HEK293 (cell line): ENCODE data around the gene MBD1.

Source experiments
- CTCF ChIA-PET: fragments of 350-600 bp; formaldehyde crosslinking; extraction: SDS; loops from one replicate; lab custom pipeline; 2021; ENCODE audit warnings: antibody characterized with exemption; lab: Yijun Ruan, JAX
- POLR2A ChIA-PET: fragments of 300-600 bp; formaldehyde crosslinking; extraction: SDS; loops from one replicate; lab custom pipeline; 2020; ENCODE audit warnings: antibody characterized with exemption, inconsistent platforms; lab: Yijun Ruan, JAX
- H3K27ac ChIP-seq: fragments of 200-500 bp; sonication (Bioruptor generic); 2 replicates; pipeline ENCODE4 v1.5.1; 2014; ENCODE audit warnings: low read depth, low read length, control low read depth, inconsistent platforms; ENCODE audit errors: extremely low read depth
- H3K36me3 ChIP-seq, 2 experiments: fragments of 200-500 bp in 1 of 2; sonication (Bioruptor generic) in 1 of 2; 1 replicate in 1 of 2; 2 replicates in 1 of 2; pipeline ENCODE4 v1.5.1; 2014 to 2017; ENCODE audit warnings: inconsistent platforms in 2 of 2, low read length in 2 of 2; ENCODE audit not compliant: control insufficient read depth in 2 of 2, insufficient read depth in 1 of 2
- H3K4me1 ChIP-seq: fragments of 200-500 bp; sonication (Bioruptor generic); 2 replicates; pipeline ENCODE4 v1.5.1; 2014; ENCODE audit warnings: mild to moderate bottlenecking, low read length, inconsistent platforms; ENCODE audit not compliant: control insufficient read depth, insufficient read depth
- H3K4me3 ChIP-seq: 2 replicates; pipeline ENCODE4 v1.5.1; 2011; ENCODE audit warnings: low read depth, mild to moderate bottlenecking, control low read depth, low read length, moderate library complexity
- H3K9me3 ChIP-seq: fragments of 200-500 bp; sonication (Bioruptor generic); 2 replicates; pipeline ENCODE4 v1.5.1; 2014; ENCODE audit warnings: low read depth, low read length, inconsistent platforms; ENCODE audit not compliant: control insufficient read depth, insufficient read depth
- BCL11A ChIP-seq: fragments of 450-650 bp; formaldehyde crosslinking; IDR thresholded peaks from 2 replicates; pipeline ENCODE4 v1.5.1; 2016; ENCODE audit warnings: low read depth, missing biosample characterization, missing genetic modification characterization
- BCL11B ChIP-seq: fragments of 450-650 bp; formaldehyde crosslinking; IDR thresholded peaks from 2 replicates; pipeline ENCODE4 v1.5.1; 2016; ENCODE audit warnings: low read depth, missing biosample characterization, missing genetic modification characterization
- CTCF ChIP-seq: fragments of 450-650 bp; formaldehyde crosslinking; IDR thresholded peaks from 2 replicates; pipeline ENCODE4 v1.5.1; 2016; ENCODE audit warnings: missing biosample characterization, missing genetic modification characterization
- GLIS1 ChIP-seq: fragments of 450-650 bp; formaldehyde crosslinking; IDR thresholded peaks from 2 replicates; pipeline ENCODE4 v1.5.1; 2016; ENCODE audit warnings: missing biosample characterization, missing genetic modification characterization
- HOXC10 ChIP-seq: sonication (generic); formaldehyde crosslinking; IDR thresholded peaks from 2 replicates; pipeline ENCODE4 v1.8.1; 2023; ENCODE audit warnings: mild to moderate bottlenecking, missing genetic modification reagents
- INSM2 ChIP-seq: fragments of 450-650 bp; formaldehyde crosslinking; IDR thresholded peaks from 2 replicates; pipeline ENCODE4 v1.5.1; 2016; ENCODE audit warnings: missing biosample characterization, missing genetic modification characterization
- KLF10 ChIP-seq: fragments of 450-650 bp; IDR thresholded peaks from 2 replicates; pipeline ENCODE4 v1.5.1; 2018; ENCODE audit warnings: missing biosample characterization, mild to moderate bottlenecking, missing genetic modification characterization
- PBX3 ChIP-seq: sonication (generic); formaldehyde crosslinking; IDR thresholded peaks from 2 replicates; pipeline ENCODE4 v1.8.1; 2022; ENCODE audit warnings: mild to moderate bottlenecking, moderate library complexity, missing genetic modification reagents
- SP2 ChIP-seq: fragments of 450-650 bp; formaldehyde crosslinking; IDR thresholded peaks from 2 replicates; pipeline ENCODE4 v1.5.1; 2016; ENCODE audit warnings: missing biosample characterization, missing genetic modification characterization
- YY2 ChIP-seq: fragments of 450-650 bp; formaldehyde crosslinking; IDR thresholded peaks from 2 replicates; pipeline ENCODE4 v1.5.1; 2016; ENCODE audit warnings: missing biosample characterization, missing genetic modification characterization
- ZBTB1 ChIP-seq: fragments of 450-650 bp; formaldehyde crosslinking; IDR thresholded peaks from 2 replicates; pipeline ENCODE4 v1.5.1; 2016; ENCODE audit warnings: missing biosample characterization, missing genetic modification characterization
- ZBTB10 ChIP-seq: fragments of 450-650 bp; formaldehyde crosslinking; IDR thresholded peaks from 2 replicates; pipeline ENCODE4 v1.5.1; 2016; ENCODE audit warnings: missing biosample characterization, missing genetic modification characterization
- ZBTB17 ChIP-seq: fragments of 450-650 bp; formaldehyde crosslinking; IDR thresholded peaks from 2 replicates; pipeline ENCODE4 v1.5.1; 2016; ENCODE audit warnings: missing biosample characterization, missing genetic modification characterization
- ZBTB26 ChIP-seq: fragments of 450-650 bp; formaldehyde crosslinking; optimal IDR thresholded peaks from 2 replicates; pipeline ENCODE3; 2016; ENCODE audit warnings: missing biosample characterization, mild to moderate bottlenecking, missing genetic modification characterization
- ZBTB8A ChIP-seq: fragments of 450-650 bp; formaldehyde crosslinking; IDR thresholded peaks from 2 replicates; pipeline ENCODE4 v1.5.1; 2016; ENCODE audit warnings: missing biosample characterization, missing genetic modification characterization
- ZFHX2 ChIP-seq: fragments of 450-650 bp; formaldehyde crosslinking; conservative IDR thresholded peaks from 2 replicates; pipeline ENCODE4 v1.5.1; 2016; ENCODE audit warnings: missing biosample characterization, missing genetic modification characterization
- ZNF211 ChIP-seq: fragments of 450-650 bp; formaldehyde crosslinking; IDR thresholded peaks from 2 replicates; pipeline ENCODE4 v1.5.1; 2016; ENCODE audit warnings: low read depth, missing biosample characterization, missing genetic modification characterization
- ZNF23 ChIP-seq: fragments of 450-650 bp; formaldehyde crosslinking; IDR thresholded peaks from 2 replicates; pipeline ENCODE4 v1.5.1; 2016; ENCODE audit warnings: missing biosample characterization, missing genetic modification characterization, borderline replicate concordance
- ZNF302 ChIP-seq: fragments of 450-650 bp; formaldehyde crosslinking; IDR thresholded peaks from 2 replicates; pipeline ENCODE4 v1.5.1; 2016; ENCODE audit warnings: missing biosample characterization, missing genetic modification characterization, low read depth
- ZNF433 ChIP-seq: fragments of 450-650 bp; formaldehyde crosslinking; IDR thresholded peaks from 2 replicates; pipeline ENCODE4 v1.5.1; 2016; ENCODE audit warnings: missing biosample characterization, missing genetic modification characterization, low read depth
- ZNF558 ChIP-seq: fragments of 450-650 bp; formaldehyde crosslinking; IDR thresholded peaks from 2 replicates; pipeline ENCODE4 v1.5.1; 2016; ENCODE audit warnings: missing biosample characterization, missing genetic modification characterization
- ZNF560 ChIP-seq: fragments of 450-650 bp; formaldehyde crosslinking; IDR thresholded peaks from 2 replicates; pipeline ENCODE4 v1.5.1; 2017; ENCODE audit warnings: missing biosample characterization, missing genetic modification characterization, borderline replicate concordance
- ZNF571 ChIP-seq: fragments of 450-650 bp; formaldehyde crosslinking; IDR thresholded peaks from 2 replicates; pipeline ENCODE4 v1.5.0; 2017; ENCODE audit warnings: missing biosample characterization, missing genetic modification characterization
- ZNF664 ChIP-seq: fragments of 450-650 bp; formaldehyde crosslinking; IDR thresholded peaks from 2 replicates; pipeline ENCODE4 v1.5.1; 2016; ENCODE audit warnings: missing biosample characterization, missing genetic modification characterization
- ZNF76 ChIP-seq: fragments of 450-650 bp; formaldehyde crosslinking; IDR thresholded peaks from 2 replicates; pipeline ENCODE4; 2016; ENCODE audit warnings: low read depth, missing biosample characterization, missing genetic modification characterization, borderline replicate concordance
- ZXDB ChIP-seq: fragments of 450-650 bp; formaldehyde crosslinking; IDR thresholded peaks from 2 replicates; pipeline ENCODE4 v1.5.1; 2016; ENCODE audit warnings: missing biosample characterization, missing genetic modification characterization

MBD1 gene

GRCh38 chr18:50288348-50289107, 7.2 kb upstream of the MBD1 start (continued):
- TF ChIP-seq ZNF433 (0 out of 2 replicates have a peak, but pooled peaks have one; percentile 13), ZNF560 (tag by site-specific recombination) (0 out of 2 replicates have a peak, but pooled peaks have one; percentile 11)

GRCh38 chr18:50287441-50288347, 6.4 kb upstream of the MBD1 start, which contains the start of gene CXXC1:
CXXC1 (minus strand) TSS chr18:50287692; CDS start chr18:50287589, 103 bp downstream.
- POLR2A ChIA-PET, result interaction anchor here (1.5 kb wide), 1 partner anchor 21 kb away, joined by 3 read pairs; the partner anchor contains the start of gene CFAP53
- H3K36me3 ChIP-seq, result peaks cover 5 to 33% of the 10 kb centered on the region in 2 experiments; a peak in 2 of 3 replicates
- CTCF ChIA-PET, result no interaction called here
- no peaks in the 10 kb centered on the region for H3K4me1 ChIP-seq
- H3K27ac ChIP-seq, result no peak within 1 kb of the TSS; the same call in 1 of the 2 replicates
- H3K4me3 ChIP-seq, result peak within 1 kb of the TSS; percentile 69
- H3K9me3 ChIP-seq, result no peaks in the 10 kb centered on the region
- TF ChIP-seq ZNF23 (tag by site-specific recombination) (no peak), ZBTB17 (tag by site-specific recombination) (peak; percentile 98), ZFHX2 (peak; percentile 45), GLIS1 (tag by site-specific recombination) (peak; percentile 90), BCL11A (tag by site-specific recombination) (0 out of 2 replicates have a peak, but pooled peaks have one; percentile 6), ZNF302 (tag by site-specific recombination) (no peak), ZNF211 (tag by site-specific recombination) (no peak), ZNF558 (peak; percentile 43; the same call in 1 of the 2 replicates), SP2 (tag by site-specific recombination) (peak; percentile 82), ZNF571 (tag by site-specific recombination) (no peak), INSM2 (tag by site-specific recombination) (no peak), BCL11B (peak; percentile 82), CTCF (tag by site-specific recombination) (peak; percentile 99), PBX3 (CRISPR knock-in tag) (peak; percentile 40; the same call in 1 of the 2 replicates), HOXC10 (no peak), ZNF664 (tag by site-specific recombination) (no peak), YY2 (tag by site-specific recombination) (peak; percentile 100), ZNF76 (tag by site-specific recombination) (peak; percentile 94), ZBTB8A (tag by site-specific recombination) (peak; percentile 45; the same call in 1 of the 2 replicates), ZBTB10 (tag by site-specific recombination) (peak; percentile 77; the same call in 1 of the 2 replicates), ZBTB26 (tag by site-specific recombination) (peak; percentile 49), ZBTB1 (tag by site-specific recombination) (0 out of 2 replicates have a peak, but pooled peaks have one; percentile 9), KLF10 (tag by site-specific recombination) (0 out of 2 replicates have a peak, but pooled peaks have one; percentile 17), ZXDB (tag by site-specific recombination) (peak; percentile 72; the same call in 1 of the 2 replicates)
